NK-92 treated with Interleukin-12 subunit alpha and Interleukin-12 subunit beta, amount 100 ng/mL, for 24 hours (cell line): ENCODE measurements around the gene PGAM1.
"Not testable (repeated sequence)": the region's sequence is repeated elsewhere in the genome, so short reads cannot be mapped to it uniquely, and the experiment has no call there.

Experiments used
- DNase-seq: peaks from one replicate; lab custom pipeline; 2025; lab: John Stamatoyannopoulos, UW

Gene PGAM1

GRCh38 chr10:97459111-97459510 is 33.1 kb downstream of the PGAM1 start:
- DNase-seq, result no peak

- DNase-seq, result no peak
Measured at GRCh38 chr10:97459933-97460332, 33.9 kb downstream of the PGAM1 start.

- no peak for DNase-seq
Measured at GRCh38 chr10:97462309-97462708, 36.3 kb downstream of the PGAM1 start.

- DNase-seq, result no peak
Measured at GRCh38 chr10:97463363-97464132, 37.6 kb downstream of the PGAM1 start.

- DNase-seq, result no peak
Measured at GRCh38 chr10:97464226-97464625, 38.2 kb downstream of the PGAM1 start.

- DNase-seq, result no peak
Measured at GRCh38 chr10:97465982-97466381, 40.0 kb downstream of the PGAM1 start.

- no peak for DNase-seq
Measured at GRCh38 chr10:97466755-97467154, 40.8 kb downstream of the PGAM1 start.

GRCh38 chr10:97468162-97468561 is 42.2 kb downstream of the PGAM1 start:
- no peak for DNase-seq

GRCh38 chr10:97468781-97469180 is 42.8 kb downstream of the PGAM1 start:
- not testable (repeated sequence) for DNase-seq

- no peak for DNase-seq
Measured at GRCh38 chr10:97474918-97475317, 48.9 kb downstream of the PGAM1 start.

GRCh38 chr10:97475936-97476594 is 50.1 kb downstream of the PGAM1 start:
- no peak for DNase-seq

- DNase-seq, result not testable (repeated sequence)
Measured at GRCh38 chr10:97479410-97479809, 53.4 kb downstream of the PGAM1 start.

- no peak for DNase-seq
Measured at GRCh38 chr10:97479939-97480338, 53.9 kb downstream of the PGAM1 start.

GRCh38 chr10:97481071-97481470 is 55.1 kb downstream of the PGAM1 start:
- no peak for DNase-seq

- no peak for DNase-seq
Measured at GRCh38 chr10:97482381-97482780, 56.4 kb downstream of the PGAM1 start.
